Measurements from ENCODE around the gene SUGCT. TPM values are rescaled to one million over a fixed set of nuclear protein-coding genes. Genes with fewer than 3 reads are reported as not detected.

Gene SUGCT
- total and polyA plus RNA-seq, 2 of the 8 experiments (the other 6 are each of a cell fraction or from before 2014, with no cell fraction given): 2.8 to 5.4 TPM

GRCh38 chr7:40739257-40739656, 604.5 kb downstream of the SUGCT start:
- WGBS, 2 experiments (ENCODE audit: extremely low coverage in 1 of 2, insufficient coverage in 1 of 2, insufficient read length in 1 of 2, insufficient replicate concordance in 2 of 2, low coverage in 1 of 2, low lambda C conversion rate in 2 of 2, missing lambda C conversion rate in 1 of 2): 95% methylated on average over 2 of the region's 2 CpGs; no CpG with 5 or more reads in 1 of the 2 experiments
- Histone ChIP-seq H3K9me3 (ENCODE audit: insufficient read depth in 2 of 2, low read depth in 1 of 2, low read length in 1 of 2) (no peaks in the 10 kb centered on the region), H2BK12ac (ENCODE audit: low read depth, low read length) (no peak overlapping the region), H3K4me2 (ENCODE audit: insufficient read depth in 1 of 2, low read depth in 2 of 2, low read length in 2 of 2) (no peak overlapping the region), H2BK5ac (ENCODE audit: low read depth, low read length) (no peak overlapping the region), H3K79me1 (ENCODE audit: low read depth, low read length) (no peaks in the 10 kb centered on the region), H3K56ac (replicated peaks; ENCODE audit: insufficient read length, low read depth, low read length) (no peak overlapping the region), H3K27me3 (replicated peaks in 1 of 4; ENCODE audit: control insufficient read depth in 3 of 4, extremely low read depth in 1 of 4, insufficient read depth in 3 of 4, low read length in 3 of 4) (no peaks in the 10 kb centered on the region), H3K27ac (ENCODE audit: low read depth, low read length) (no peak overlapping the region), H2BK120ac (replicated peaks; ENCODE audit: low read depth, low read length) (no peak overlapping the region), H3K4me1 (replicated peaks in 1 of 4; ENCODE audit: control insufficient read depth in 3 of 4, insufficient read depth in 4 of 4, low read length in 3 of 4) (no peaks in the 10 kb centered on the region), H4K91ac (replicated peaks; ENCODE audit: insufficient read length, low read length) (no peak overlapping the region), H3K36me3 (ENCODE audit: control insufficient read depth in 2 of 4, insufficient read depth in 4 of 4, low read length in 3 of 4) (no peaks in the 10 kb centered on the region), H2BK15ac (ENCODE audit: low read length) (no peak overlapping the region), H2AK5ac (ENCODE audit: low read depth, low read length) (no peak overlapping the region), H3K79me2 (ENCODE audit: control insufficient read depth in 1 of 2, insufficient read depth in 2 of 2, low read length in 2 of 2) (no peaks in the 10 kb centered on the region), H4K20me1 (replicated peaks in 1 of 2; ENCODE audit: control insufficient read depth in 1 of 2, insufficient read depth in 2 of 2, low read length in 2 of 2) (no peaks in the 10 kb centered on the region), H3K23me2 (ENCODE audit: low read depth, low read length) (no peaks in the 10 kb centered on the region), H4K8ac (ENCODE audit: extremely low read depth, insufficient read depth, low read length) (no peak overlapping the region), H3K4me3 (ENCODE audit: extremely low read depth in 1 of 4, insufficient read depth in 2 of 4, low read depth in 3 of 4, low read length in 4 of 4) (no peak overlapping the region), H4K5ac (ENCODE audit: insufficient read length, low read depth, low read length) (no peak overlapping the region), H3K18ac (ENCODE audit: extremely low read depth, low read length) (no peak overlapping the region), H3K9ac (replicated peaks in 1 of 4; ENCODE audit: extremely low read depth in 1 of 4, low read depth in 3 of 4, low read length in 3 of 4) (no peak overlapping the region), H3K4ac (replicated peaks; ENCODE audit: insufficient read length, low read depth, low read length) (no peak overlapping the region), H3K14ac (ENCODE audit: insufficient read length) (no peak overlapping the region), H2BK20ac (ENCODE audit: low read length) (no peak overlapping the region), H3K23ac (ENCODE audit: insufficient read length) (no peak overlapping the region), H2AFZ (ENCODE audit: low read length) (no peak overlapping the region)
- ChIA-PET POLR2A (ENCODE audit: partially characterized antibody) (no interaction called here), CTCF (ENCODE audit: partially characterized antibody) (no interaction called here)
- FAIRE-seq (no peak), DNase-seq (ENCODE audit: low read depth in 1 of 2, low spot score in 2 of 2) (no peak)
- TF ChIP-seq BACH1 (IDR thresholded peaks at IDR 0.05; ENCODE audit: low read length) (no peak), CTBP2 (IDR thresholded peaks at IDR 0.05; ENCODE audit: borderline replicate concordance, insufficient read depth, insufficient read length, low read length) (no peak), CHD2 (IDR thresholded peaks at IDR 0.05; ENCODE audit: low read length) (no peak), POLR2AphosphoS5 (IDR thresholded peaks at IDR 0.05; ENCODE audit: low read depth, low read length) (no peak), SRF (IDR thresholded peaks at IDR 0.05; ENCODE audit: low read depth, low read length) (no peak), TEAD4 (IDR thresholded peaks at IDR 0.05; ENCODE audit: low read depth, low read length) (no peak)
